ENCODE measurements around the gene IL22RA2.
"Not testable (repeated sequence)": the region's sequence is repeated elsewhere in the genome, so short reads cannot be mapped to it uniquely, and the experiment has no call there.

The IL22RA2 gene

DNA sequence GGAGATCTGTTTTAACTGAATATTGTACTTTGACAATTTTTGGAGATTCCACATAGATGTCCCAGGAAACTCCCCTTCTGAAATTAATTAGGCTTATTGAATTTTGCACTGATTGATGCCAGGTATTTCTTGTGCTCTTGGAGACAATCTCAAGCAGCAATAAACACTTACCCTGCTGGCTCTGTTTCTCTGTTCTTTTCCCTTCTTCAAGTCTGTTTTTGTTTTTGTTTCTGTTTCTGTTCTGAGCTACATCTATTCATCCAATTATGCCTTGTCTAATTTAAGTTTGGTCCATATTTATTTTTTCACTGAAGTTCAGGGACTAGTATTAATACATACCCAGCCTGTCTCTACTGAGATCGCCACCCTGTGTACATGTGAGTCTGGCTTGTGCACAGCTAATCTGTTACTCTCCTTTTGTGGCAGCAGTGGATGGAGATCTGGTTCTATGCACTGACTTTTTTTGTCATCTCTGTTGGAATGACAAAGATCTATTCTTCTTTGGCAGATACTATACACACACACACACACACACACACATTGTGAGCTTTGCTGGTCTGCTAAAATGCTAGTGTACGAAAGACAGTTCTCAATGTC lies 51.9 kb downstream of the IL22RA2 start:
- DNase-seq = peak in 1 of 14 donors; percentile 2

DNA sequence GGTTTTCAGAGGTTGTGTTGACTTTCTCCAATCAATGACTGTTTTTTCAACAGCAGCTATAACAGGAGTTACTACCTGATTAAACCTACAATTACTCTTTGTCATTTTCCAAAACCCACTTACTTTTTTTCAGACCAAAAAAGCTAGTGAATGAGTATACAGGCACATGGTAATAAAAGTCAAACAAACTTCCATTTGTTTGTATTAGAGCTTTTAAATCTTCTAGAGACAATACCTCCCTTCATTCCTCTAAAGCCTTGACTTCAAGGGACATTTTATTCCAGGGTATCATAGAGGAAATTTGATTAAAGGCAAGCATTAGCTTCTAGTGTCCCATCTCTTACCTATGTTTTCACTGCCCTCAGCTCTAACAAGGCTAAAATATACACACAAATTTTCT lies 52.7 kb downstream of the IL22RA2 start:
- DNase-seq = no peak

DNA sequence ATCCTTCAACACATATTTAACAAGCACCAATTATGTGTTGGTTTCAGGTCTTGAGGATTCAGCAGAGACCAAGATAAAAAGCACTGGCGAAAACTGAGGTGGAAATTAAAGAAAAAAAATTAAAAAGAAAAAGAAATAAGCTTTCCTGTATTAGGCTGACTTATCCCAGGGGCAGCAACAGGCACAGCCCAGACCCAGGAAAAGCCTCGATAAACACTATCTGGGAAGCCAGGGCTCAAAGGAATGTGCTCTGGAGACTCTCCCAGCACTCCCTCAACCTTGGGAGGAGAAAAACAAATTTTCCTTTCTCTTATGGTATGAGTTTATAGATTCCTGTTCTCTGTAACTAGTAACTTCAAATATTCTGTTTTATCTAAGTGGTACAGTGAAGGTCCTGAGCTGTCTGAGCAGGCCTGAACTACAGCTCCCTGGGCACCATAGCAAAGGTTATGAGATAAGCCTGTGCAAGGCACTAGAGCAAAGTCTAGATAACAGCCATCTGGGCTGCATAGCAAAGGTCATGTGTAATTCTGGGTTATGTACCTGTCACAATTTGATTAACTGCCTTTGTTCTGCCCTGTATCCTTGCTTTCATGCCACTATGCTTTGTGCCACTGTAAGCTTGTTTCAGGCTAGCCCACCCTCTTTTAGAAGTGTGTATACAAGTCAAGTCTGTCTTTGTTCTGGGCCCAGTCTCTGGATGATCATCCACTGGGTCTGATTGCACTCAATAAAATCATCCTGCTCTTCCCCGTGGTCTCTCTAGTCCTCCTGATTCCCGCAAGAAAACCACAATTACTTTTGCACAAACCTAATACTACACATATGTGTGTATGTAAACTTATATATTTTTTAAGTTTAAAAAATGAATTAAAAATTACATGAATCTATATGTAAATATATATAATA lies 54.0 kb downstream of the IL22RA2 start:
- no peak for DNase-seq

DNA sequence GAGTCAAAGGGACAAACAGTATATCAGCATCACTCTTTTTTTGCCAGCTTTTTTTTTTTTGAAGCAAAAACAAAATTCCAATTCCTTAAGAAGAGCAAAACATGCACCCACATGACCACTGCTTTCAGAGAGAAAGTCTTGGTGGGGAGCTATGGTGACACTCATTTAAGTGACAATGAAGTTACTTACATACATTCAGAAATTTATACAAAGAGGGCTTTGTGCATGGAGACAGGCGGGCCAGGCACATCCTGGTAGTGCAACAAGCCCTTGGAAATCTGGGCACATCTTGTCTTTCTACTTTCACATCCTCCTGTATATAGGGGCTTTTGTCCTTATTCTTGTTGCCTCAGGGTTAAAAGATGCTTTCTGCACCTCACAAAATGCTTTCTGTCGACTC lies 55.9 kb downstream of the IL22RA2 start:
- peak in 7 of 14 donors; percentile 14 to 44 (median 30) for DNase-seq

DNA sequence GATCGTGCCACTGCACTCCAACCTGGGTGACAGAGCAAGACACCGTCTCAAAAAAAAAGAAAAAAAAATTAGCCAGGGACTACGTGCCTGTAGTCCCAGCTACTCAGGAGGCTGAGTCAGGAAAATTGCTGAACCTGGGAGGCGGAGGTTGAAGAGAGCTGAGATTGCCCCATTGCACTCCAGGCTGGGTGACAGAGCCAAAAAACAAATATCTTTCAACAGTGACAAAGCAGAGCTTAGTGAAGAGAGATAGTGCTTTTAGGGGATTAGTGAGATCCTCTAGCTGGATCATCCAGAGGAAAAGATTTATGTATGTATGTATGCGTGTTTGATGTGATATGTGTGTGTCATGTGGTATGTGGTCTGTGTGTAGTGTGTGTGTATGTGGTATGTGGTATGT lies 56.6 kb downstream of the IL22RA2 start:
- no peak for DNase-seq

DNA sequence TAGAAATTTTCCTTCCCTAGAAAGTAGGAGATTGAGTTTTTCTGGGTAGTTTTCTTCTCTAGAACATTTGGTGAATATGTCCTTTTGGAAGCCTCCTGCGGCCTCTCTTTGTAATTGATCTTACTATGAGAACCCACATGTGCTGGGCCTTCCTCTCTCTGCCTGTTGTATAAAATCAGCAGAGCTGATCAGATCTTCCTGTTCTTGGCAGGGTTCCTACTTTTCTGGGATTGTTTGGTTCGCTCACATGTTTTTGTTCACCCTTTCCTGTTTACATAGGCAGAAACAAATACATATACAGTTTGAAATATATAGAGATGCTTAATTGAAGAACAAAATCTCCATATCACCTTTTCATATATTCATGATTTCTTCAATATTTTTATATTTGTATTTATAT lies 57.8 kb downstream of the IL22RA2 start:
- no peak for DNase-seq

DNA sequence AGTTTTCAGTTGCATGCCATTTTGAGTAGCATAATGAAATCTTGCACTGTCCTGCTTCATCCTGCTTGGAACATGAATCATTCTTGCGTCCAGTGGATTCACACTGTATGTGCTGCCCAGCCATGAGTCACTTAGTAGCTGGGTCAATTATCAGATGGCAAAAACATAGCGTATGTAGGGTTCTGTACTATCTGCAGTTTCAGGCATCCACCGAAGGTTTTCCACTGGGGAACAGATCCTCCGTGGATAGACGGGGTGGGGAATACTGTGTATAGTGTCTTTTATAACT lies 61.4 kb downstream of the IL22RA2 start:
- DNase-seq = no peak

DNA sequence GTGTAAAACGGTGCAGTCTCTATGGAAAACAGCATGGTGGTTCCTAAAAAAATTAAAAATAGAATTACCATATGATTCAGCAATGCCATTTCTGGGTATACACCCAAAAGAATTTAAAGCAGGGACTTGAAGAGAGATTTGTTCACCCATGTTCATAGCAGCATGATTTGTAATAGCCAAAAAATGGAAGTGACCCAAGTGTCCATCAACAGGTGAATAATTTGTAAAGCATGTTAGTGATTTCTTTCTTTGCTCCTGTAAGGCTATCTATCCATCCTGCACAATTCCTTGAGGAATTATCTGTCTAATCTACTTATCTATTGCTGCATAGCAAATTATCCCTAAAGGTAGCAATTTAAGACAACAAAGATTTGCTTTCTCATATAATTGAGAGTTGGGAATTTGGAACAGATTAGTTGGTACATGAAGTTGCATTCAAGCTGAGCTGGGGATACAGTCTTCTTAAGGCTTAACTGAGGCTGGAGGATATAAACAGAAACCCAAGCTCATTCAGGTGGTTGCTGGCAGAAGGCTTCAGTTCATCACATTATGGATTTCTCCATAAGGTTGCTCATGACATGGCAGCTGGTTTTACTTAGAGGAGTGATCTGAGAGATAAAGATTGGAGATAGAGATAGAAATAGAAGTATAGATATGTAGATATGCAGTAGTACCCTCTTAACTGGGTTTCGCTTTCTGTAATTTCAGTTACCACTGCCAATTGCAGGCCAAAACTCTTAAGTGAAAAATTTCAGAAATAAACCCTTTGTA lies 62.0 kb downstream of the IL22RA2 start:
- DNase-seq = no peak

DNA sequence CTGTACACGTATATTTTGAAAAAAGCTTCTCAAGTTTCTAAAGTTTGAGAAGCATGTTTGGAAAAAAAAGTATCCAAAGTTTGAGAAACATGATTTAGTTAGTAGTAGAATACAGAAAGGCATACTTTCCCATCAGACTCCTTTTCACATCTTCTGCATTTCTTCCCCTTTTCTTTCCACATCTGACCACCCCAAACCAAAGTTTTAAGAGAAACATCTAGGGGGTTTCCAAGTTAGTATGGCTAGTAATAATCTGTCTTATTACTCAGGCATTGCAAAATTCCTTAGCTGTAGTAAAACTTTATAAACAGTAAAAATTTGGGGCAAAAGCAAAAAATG lies 65.7 kb downstream of the IL22RA2 start:
- no peak for DNase-seq

DNA sequence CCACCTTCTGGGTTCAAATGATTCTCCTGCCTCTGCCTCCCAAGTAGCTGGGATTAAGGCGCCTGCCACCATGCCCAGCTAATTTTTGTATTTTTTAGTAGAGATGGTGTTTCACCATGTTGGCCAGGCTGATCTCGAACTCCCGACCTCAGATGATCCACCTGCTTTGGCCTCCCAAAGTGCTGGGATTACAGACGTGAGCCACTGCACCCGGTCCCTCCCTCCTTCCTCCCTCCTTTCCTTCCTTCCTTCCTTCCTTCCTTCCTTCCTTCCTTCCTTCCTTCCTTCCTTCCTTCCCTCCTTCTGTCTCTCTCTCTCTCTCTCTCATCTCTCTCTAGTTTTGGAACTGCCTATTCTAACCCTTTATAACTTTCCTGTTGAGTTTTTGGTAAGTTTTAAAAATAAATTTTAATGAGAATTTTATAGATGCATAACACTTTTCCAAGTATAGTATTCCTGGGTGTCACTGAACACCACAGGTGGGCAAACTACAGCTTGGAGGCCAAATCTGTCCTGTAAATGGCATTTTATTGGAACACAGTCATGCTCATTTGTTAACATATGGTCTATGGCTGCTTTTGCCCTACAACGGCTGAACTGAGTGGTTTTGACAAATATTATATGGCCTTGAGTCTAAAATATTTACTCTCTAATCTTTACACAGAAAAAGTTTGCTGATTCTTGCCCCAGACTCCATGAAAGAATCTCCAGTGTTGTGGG lies 66.2 kb downstream of the IL22RA2 start:
- not testable (repeated sequence) for DNase-seq

DNA sequence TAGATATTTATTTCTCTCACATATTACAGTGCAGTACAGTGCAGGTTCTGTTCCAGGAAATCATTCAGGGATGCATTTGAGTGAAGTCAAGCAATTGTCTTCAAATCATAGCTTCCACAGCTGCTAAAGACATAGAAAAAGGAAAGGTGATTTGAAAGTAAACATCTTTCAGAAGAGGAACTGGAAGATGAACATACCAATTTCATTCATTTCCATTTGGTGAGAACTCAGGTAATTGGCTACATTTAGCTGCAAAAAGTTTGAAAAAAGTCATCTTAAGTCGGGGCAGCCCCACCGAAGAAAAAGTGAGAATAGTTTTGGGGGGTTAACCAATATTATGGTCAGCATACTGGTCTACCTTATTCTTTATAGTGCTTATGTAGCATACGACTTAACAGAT lies 67.3 kb downstream of the IL22RA2 start:
- DNase-seq = no peak

DNA sequence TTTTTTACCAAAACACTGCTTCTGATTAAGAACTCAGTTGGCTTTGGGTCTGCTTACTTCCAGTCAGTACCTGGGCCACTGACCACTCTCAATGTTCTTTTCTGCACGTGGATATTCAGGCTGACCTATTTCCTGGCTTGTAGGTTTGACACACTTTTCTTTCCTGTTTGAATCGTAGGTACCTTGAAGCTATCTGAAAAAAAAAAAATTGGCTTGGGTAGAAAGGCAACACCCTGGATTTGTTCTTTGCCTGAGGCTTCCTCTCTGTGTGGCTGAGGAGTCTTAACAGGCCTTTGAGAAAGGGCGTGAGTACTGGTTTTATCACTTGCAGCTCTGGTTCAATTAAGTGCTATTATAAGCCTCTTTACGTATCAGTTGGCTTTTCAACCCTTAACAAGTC lies 68.1 kb downstream of the IL22RA2 start:
- DNase-seq = no peak

DNA sequence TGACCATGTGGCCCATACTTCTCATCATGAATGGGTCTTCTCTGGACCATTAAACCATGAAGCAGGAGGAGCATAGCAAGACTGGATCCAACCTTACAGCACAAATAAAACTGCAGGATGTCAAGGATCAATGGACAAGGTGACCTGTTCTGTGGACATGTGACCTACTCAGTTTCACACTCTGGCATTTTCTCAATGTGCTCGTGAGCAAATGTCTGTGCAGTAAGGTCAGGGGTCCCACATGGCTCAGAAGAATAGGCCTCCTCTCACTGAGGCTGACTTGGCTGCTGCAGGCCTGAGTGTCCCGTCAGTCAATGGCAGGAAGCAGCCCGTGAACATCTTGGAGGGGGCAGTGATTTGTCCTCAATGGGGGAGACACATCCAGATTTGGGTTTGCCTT lies 68.5 kb downstream of the IL22RA2 start:
- DNase-seq = no peak

DNA sequence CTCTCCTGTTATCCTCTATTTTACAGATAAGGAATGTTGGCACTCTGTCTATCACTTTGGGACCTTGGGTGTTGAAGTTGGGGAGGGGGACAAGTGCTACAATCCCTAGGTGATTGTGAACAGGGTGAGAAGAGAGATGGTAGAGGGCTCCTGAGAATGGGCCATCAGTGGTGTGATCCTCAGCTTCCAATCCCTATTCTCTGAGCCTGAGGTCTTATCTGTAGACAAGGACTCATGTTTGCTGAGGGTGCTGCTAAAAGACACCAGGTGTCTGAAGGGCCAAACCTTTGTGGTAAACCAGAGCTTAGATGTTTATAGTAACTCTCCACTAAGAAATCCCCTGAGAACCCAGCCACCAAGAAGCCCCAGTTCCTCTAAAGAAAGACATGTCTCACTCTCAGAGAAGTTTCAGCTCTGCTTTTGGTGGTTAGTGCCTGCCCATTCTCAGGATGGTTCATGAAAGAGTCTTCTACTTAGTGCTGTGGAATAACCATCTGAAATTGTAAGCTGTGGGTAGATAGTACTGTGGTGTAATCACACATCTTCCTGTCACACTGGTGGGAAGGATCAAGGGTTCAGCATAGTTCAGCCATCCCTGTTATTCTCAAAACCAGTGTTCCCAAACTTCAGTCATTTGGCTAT lies 70.5 kb downstream of the IL22RA2 start:
- DNase-seq = no peak

DNA sequence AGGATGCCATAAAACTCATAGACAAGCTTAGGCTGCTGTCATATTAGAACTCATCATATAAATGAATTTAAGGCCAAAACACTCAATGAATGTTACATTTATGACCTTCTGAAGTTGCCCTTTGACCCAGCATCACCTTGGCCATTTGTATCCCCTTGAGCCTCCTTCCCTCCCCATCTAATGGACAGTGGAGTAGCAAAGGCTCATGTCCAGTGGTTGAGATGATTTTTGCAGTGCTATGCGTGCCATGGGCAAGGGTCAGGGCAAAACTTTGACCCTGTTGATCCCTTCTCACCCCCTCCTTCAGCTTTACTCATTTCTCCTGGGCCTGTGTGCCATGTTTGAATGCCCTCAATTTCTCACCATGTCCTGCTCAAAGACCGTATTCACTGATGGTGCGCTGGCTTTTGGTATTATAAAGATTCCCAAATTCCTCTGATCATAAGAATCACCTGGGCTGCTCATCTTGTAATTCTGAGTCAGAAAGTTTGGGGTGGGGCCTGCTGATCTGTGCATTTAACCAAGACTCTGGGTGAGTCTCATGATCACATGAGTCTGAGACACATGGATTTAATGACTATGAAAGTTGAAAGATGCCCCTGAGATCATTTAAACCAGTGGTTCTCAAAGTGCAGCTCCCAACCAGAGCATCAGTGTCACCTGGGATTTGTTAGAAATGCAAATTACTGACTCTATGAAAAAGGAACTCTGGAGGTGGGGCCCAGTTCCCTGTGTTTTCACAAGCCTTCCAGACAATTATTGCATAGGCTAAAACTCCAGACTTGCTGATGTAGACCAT lies 71.2 kb downstream of the IL22RA2 start:
- DNase-seq = no peak

DNA sequence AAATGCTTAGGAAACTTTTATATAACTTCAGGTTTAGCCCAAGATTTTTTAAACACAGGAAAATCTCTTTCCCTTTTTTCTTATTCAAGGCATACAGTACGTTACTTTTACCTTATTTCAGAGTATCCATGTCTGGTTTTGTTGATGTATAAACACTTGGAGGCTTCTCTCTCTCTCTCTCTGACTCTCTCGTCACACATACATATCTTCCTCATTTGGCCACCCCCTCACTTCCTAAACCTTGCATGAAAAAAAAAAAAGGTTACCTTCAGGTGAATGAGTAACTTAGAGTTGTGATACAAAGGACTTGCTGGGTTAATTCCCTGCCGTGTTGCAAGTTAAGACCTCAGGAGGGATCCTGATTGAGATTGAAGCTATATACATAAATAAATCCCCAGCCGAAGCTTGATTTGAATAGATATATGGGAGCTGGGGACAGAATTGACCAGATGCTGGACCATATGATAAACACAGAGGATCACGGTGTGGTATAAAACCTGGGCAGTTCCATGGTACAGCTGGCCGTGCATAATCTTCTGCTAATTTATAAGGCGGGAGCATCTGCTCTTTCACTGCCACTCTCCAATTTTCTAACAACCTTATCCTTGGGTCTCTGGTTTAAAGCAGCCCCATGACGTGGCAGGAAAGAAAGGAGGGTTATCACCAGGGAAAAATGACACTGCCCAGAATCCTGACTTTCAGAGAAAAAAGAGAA lies 73.6 kb downstream of the IL22RA2 start:
- no peak for DNase-seq

DNA sequence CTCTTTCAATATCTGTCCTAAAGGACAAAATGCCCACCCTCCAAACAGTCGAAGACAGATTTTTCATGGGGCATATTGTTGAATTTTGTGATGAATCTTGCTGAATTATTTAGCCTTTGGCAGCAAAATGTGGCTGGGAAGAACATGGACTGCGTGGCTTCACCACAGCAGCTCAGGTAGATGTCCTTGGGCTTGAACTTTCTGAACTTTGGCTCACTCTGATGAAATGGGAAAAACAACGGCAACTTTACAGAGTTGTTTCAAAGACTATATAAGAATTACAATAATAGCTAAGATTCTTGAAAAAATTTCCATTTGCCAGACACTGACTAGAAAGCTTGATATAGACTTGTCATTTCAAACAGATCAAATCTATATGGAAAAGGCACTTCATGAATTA lies 75.9 kb downstream of the IL22RA2 start:
- DNase-seq = no peak

DNA sequence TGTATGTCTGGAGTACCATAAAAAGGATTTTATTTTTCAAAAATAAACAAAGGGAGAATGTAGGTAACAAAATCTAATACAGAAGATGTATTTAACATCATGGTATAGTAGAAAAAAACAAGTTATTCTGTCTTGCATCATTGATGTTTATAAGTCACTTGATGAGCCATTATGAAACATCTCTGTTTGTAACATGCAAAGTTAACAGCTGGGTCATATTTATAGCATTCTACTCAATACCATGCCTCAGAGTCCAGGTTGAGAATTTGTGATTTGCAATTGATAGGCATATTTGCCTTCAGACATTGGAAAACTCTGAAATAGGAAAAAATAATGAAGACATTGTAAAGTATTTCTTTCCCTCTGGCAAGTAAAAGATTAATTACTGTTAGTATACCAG lies 76.4 kb downstream of the IL22RA2 start:
- no peak for DNase-seq

DNA sequence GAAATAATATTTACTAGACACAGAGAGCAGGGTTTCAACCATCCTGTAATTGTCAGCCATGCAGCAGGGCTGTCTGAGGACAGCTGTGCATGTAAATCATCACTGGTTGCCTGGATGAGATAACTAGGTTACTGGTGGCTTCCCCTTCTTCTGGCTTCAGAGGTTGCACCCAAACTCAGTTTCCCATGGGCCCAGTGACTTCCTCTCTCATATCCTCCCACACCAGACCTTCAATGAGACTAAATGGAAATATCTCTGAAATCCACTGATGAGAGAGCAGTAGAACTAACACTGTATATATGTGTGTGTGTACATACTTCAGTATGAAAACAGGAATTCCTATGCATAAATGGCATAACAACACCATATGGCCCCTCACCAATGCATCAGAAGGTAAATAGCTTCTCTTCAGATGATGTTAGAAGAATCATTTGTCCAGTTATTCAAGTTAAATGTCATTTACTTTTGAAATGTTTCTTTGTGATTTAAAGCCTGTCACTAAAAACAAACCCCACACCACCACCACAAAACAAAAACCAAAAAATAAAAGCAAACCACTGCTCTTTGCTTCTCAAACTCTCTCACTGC lies 77.7 kb downstream of the IL22RA2 start:
- no peak for DNase-seq

DNA sequence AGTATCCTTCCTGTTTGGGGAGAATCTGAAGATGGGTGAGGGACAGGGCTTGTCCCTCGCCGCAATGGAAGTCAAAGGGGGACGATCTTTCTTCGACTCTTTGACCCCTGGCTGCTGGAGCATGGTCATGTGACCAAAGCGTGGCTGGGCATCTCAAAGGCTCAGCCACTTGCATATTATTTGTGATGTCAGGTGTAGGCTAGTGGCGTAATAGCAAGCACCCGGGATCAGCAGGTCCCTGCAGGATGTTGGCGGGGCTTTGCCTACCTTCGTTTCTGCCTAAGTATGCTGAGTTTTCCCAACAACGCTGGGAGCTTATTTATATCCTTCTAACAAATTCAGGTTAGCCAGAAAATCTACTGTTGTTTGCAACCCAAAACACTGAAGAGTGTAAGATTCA lies 78.4 kb downstream of the IL22RA2 start:
- DNase-seq = peak in 1 of 14 donors; percentile 13

All from C1 segment of cervical spinal cord (tissue), 14 donors.